ENCODE data around the gene MAP7D1. TPM values are rescaled to one million over a fixed set of nuclear protein-coding genes. Genes with fewer than 3 reads are reported as not detected.
A peak's percentile ranks its signal among the peaks of the same experiment; 100 is the strongest.

MAP7D1 gene
- total RNA-seq, 4 donors from 2014 or later = 73.3 to 244 (median 115) TPM

- ATAC-seq (ENCODE audit: low FRiP score) = peak; percentile 61
- DNase-seq (ENCODE audit: low spot score) = no peak
- TF ChIP-seq CTCF (IDR thresholded peaks at IDR 0.05) = peak in 1 of 3 donors; percentile 33
Measured at GRCh38 chr1:36134505-36135329, 21.2 kb upstream of the MAP7D1 start.

- ATAC-seq (ENCODE audit: low FRiP score) = no peak
- DNase-seq (ENCODE audit: low spot score) = no peak
- TF ChIP-seq CTCF (IDR thresholded peaks at IDR 0.05) = no peak
Measured at GRCh38 chr1:36135330-36135667, 20.7 kb upstream of the MAP7D1 start.

GRCh38 chr1:36135796-36136195 is 20.2 kb upstream of the MAP7D1 start:
- no peak for TF ChIP-seq CTCF (IDR thresholded peaks at IDR 0.05)
- DNase-seq (ENCODE audit: low spot score) (no peak), ATAC-seq (ENCODE audit: low FRiP score) (no peak)

GRCh38 chr1:36136535-36136934 is 19.4 kb upstream of the MAP7D1 start:
- DNase-seq (ENCODE audit: low spot score) = no peak
- TF ChIP-seq CTCF (IDR thresholded peaks at IDR 0.05) = no peak
- peak; percentile 58 for ATAC-seq (ENCODE audit: low FRiP score)

GRCh38 chr1:36137226-36137625 is 18.7 kb upstream of the MAP7D1 start:
- DNase-seq (ENCODE audit: low spot score) (no peak), ATAC-seq (ENCODE audit: low FRiP score) (no peak)
- TF ChIP-seq CTCF (IDR thresholded peaks at IDR 0.05) = no peak

GRCh38 chr1:36137776-36138175 is 18.2 kb upstream of the MAP7D1 start:
- TF ChIP-seq CTCF (IDR thresholded peaks at IDR 0.05) = no peak
- ATAC-seq (ENCODE audit: low FRiP score) (no peak), DNase-seq (ENCODE audit: low spot score) (no peak)

GRCh38 chr1:36139521-36139920 is 16.4 kb upstream of the MAP7D1 start:
- DNase-seq (ENCODE audit: low spot score) (no peak), ATAC-seq (ENCODE audit: low FRiP score) (no peak)
- no peak for TF ChIP-seq CTCF (IDR thresholded peaks at IDR 0.05)

Data from omental fat pad (tissue), 4 donors.